Prostate gland (tissue), 2 donors: ENCODE data around the gene MSANTD1.

Experiments
- POLR2A ChIP-seq: fragments of 450-650 bp; IDR thresholded peaks from one replicate; pipeline ENCODE4 v1.6.1; 2016; ENCODE audit warnings: antibody characterized with exemption, mild to moderate bottlenecking
- POLR2AphosphoS5 ChIP-seq: sonication (generic); formaldehyde crosslinking; IDR thresholded peaks from one replicate; pipeline ENCODE4 v1.6.1; 2017; ENCODE audit warnings: antibody characterized with exemption
- TF ChIP-seq, protein P1 (sequence below), 4 experiments: fragments of 200-600 bp in 2 of 4; fragments of 450-650 bp in 2 of 4; sonication (generic) in 2 of 4; IDR thresholded peaks; 1 replicate in 3 of 4; 2 replicates in 1 of 4; pipeline ENCODE4 v1.5.1; 2016 to 2019; ENCODE audit warnings: antibody characterized with exemption in 4 of 4, mild to moderate bottlenecking in 2 of 4, moderate library complexity in 2 of 4

DNA sequence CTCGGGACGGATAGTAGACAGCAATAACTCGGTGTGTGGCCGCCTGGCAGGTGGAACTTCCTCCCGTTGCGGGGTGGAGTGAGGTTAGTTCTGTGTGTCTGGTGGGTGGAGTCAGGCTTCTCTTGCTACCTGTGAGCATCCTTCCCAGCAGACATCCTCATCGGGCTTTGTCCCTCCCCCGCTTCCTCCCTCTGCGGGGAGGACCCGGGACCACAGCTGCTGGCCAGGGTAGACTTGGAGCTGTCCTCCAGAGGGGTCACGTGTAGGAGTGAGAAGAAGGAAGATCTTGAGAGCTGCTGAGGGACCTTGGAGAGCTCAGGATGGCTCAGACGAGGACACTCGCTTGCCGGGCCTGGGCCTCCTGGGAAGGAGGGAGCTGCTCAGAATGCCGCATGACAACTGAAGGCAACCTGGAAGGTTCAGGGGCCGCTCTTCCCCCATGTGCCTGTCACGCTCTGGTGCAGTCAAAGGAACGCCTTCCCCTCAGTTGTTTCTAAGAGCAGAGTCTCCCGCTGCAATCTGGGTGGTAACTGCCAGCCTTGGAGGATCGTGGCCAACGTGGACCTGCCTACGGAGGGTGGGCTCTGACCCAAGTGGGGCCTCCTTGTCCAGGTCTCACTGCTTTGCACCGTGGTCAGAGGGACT lies 5.7 kb upstream of the MSANTD1 start:
- TF ChIP-seq, protein P1, sequence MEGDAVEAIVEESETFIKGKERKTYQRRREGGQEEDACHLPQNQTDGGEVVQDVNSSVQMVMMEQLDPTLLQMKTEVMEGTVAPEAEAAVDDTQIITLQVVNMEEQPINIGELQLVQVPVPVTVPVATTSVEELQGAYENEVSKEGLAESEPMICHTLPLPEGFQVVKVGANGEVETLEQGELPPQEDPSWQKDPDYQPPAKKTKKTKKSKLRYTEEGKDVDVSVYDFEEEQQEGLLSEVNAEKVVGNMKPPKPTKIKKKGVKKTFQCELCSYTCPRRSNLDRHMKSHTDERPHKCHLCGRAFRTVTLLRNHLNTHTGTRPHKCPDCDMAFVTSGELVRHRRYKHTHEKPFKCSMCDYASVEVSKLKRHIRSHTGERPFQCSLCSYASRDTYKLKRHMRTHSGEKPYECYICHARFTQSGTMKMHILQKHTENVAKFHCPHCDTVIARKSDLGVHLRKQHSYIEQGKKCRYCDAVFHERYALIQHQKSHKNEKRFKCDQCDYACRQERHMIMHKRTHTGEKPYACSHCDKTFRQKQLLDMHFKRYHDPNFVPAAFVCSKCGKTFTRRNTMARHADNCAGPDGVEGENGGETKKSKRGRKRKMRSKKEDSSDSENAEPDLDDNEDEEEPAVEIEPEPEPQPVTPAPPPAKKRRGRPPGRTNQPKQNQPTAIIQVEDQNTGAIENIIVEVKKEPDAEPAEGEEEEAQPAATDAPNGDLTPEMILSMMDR (IDR thresholded peaks at IDR 0.05) = no peak
- TF ChIP-seq POLR2AphosphoS5 (no peak), POLR2A (no peak)
